Mesendoderm (in vitro differentiated cells): ENCODE results near the gene GP2.
A peak's percentile ranks its signal among the peaks of the same experiment; 100 is the strongest.

ENCODE experiments used
- DNase-seq: peaks from one replicate; pipeline ENCODE4 v3.0.0; 2013
- H2AK5ac ChIP-seq: 2 replicates; pipeline ENCODE4 v1.6.1; 2013; ENCODE audit warnings: low read length, inconsistent platforms
- H2BK120ac ChIP-seq: 2 replicates; pipeline ENCODE4 v1.6.1; 2013; ENCODE audit warnings: low read depth, mild to moderate bottlenecking, low read length, moderate library complexity, mixed read lengths
- H2BK15ac ChIP-seq: replicated peaks from 2 replicates; pipeline ENCODE4 v1.6.1; 2013; ENCODE audit warnings: low read depth, mild to moderate bottlenecking, moderate library complexity
- H2BK5ac ChIP-seq: 2 replicates; pipeline ENCODE4 v1.6.1; 2013; ENCODE audit warnings: low read length, inconsistent platforms
- H3K18ac ChIP-seq: 2 replicates; pipeline ENCODE4 v1.6.1; 2013; ENCODE audit warnings: mild to moderate bottlenecking, low read length, mixed read lengths
- H3K23ac ChIP-seq: one replicate; pipeline ENCODE4 v1.6.1; 2013; ENCODE audit warnings: low read length
- H3K27ac ChIP-seq: 2 replicates; pipeline ENCODE4 v1.5.1; 2013; ENCODE audit warnings: low read depth, mild to moderate bottlenecking, inconsistent platforms, low read length, moderate library complexity
- H3K27me3 ChIP-seq: 2 replicates; pipeline ENCODE4 v1.6.1; 2013; ENCODE audit warnings: low read length, control low read depth, mild to moderate bottlenecking, inconsistent platforms; ENCODE audit not compliant: insufficient read depth, poor library complexity
- H3K36me3 ChIP-seq: 2 replicates; pipeline ENCODE4 v1.6.1; 2013; ENCODE audit warnings: low read length, inconsistent platforms; ENCODE audit not compliant: control insufficient read depth, insufficient read depth
- H3K4ac ChIP-seq: one replicate; pipeline ENCODE4 v1.6.1; 2013; ENCODE audit warnings: low read depth, mild to moderate bottlenecking, low read length, moderate library complexity
- H3K4me1 ChIP-seq: 2 replicates; pipeline ENCODE4 v1.6.1; 2013; ENCODE audit warnings: low read depth, low read length, inconsistent platforms; ENCODE audit not compliant: control insufficient read depth
- H3K4me2 ChIP-seq: 2 replicates; pipeline ENCODE4 v1.6.1; 2013; ENCODE audit warnings: low read length
- H3K4me3 ChIP-seq: 2 replicates; pipeline ENCODE4 v1.5.1; 2013; ENCODE audit warnings: mild to moderate bottlenecking, low read length
- H3K56ac ChIP-seq: one replicate; pipeline ENCODE4 v1.6.1; 2013; ENCODE audit warnings: low read length
- H3K79me1 ChIP-seq: 2 replicates; pipeline ENCODE4 v1.6.1; 2013; ENCODE audit warnings: low read length, inconsistent platforms
- H3K79me2 ChIP-seq: 2 replicates; pipeline ENCODE4 v1.6.1; 2013; ENCODE audit warnings: mild to moderate bottlenecking, low read length; ENCODE audit not compliant: control insufficient read depth, insufficient read depth
- H3K9ac ChIP-seq: 2 replicates; pipeline ENCODE4 v1.6.1; 2013; ENCODE audit warnings: low read length, inconsistent platforms
- H4K5ac ChIP-seq: one replicate; pipeline ENCODE4 v1.6.1; 2013; ENCODE audit warnings: low read length
- H4K8ac ChIP-seq: one replicate; pipeline ENCODE4 v1.6.1; 2013; ENCODE audit warnings: low read depth, mild to moderate bottlenecking, control low read depth, low read length, moderate library complexity
- WGBS: extraction: QIAGEN DNeasy Blood & Tissue Kit; methylation state at CpG from one replicate; pipeline ENCODE4 v1.1.7; 2013; ENCODE audit warnings: low lambda C conversion rate, missing lambda C conversion rate; ENCODE audit not compliant: insufficient coverage; ENCODE audit errors: extremely low coverage; 5-methylcytosine and 5-hydroxymethylcytosine counted together

Gene GP2

DNA sequence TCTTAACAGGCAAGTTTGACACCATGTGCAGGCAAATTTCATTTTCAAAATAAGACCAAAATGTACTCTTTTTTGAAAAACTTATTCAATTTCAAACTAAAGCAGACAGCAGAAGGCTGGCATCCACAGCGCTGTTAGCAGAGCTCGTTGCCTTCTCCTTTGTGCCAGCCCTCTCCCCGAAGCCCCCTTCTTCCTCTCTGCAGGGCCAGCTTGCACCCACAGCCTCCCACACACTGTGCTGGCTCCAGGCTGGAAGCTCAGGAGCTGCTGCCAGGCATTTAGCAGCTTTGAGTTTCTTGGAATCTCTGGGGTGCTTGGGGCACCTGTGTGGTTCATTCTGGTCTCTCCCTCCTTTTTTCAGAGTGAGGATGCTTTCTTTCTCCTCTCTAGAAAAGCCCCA is 37.7 kb downstream of the GP2 start:
- no peak overlapping the region for H2BK5ac ChIP-seq

DNA sequence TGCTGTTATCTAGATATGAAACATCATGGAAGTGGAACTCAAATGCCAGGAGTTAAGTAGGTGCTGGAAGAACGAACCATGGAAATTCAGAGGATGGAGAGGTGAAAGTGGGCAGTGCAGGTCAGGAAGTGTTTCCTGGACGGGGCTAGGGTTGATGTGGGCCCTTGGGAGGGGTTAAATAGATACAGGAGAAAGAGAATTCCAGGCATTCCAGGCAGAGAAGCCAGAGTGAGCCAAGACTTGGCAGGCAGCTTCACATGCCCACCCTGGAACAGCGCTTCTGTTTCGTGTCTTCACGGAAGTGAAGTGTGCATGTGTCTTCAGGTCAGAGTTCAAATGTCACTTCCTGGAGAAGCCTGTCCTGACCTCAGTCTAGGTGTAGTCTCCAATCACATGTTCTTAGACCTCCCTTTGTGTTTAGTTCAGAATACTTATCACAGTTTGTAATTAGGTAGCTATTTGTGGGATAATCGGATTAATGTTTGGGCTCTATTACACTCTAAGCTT is 41.3 kb downstream of the GP2 start:
- Histone ChIP-seq H3K4ac (no peak overlapping the region), H3K23ac (no peak overlapping the region), H3K4me3 (no peak overlapping the region), H3K4me1 (no peaks in the 10 kb centered on the region), H3K4me2 (no peak overlapping the region), H2BK15ac (no peak overlapping the region), H2BK120ac (no peak overlapping the region), H3K18ac (no peak overlapping the region), H3K79me2 (no peaks in the 10 kb centered on the region), H4K8ac (no peak overlapping the region), H3K9ac (no peak overlapping the region), H3K79me1 (no peaks in the 10 kb centered on the region), H3K56ac (no peak overlapping the region), H2AK5ac (no peak overlapping the region), H4K5ac (no peak overlapping the region), H3K27ac (no peak overlapping the region), H3K36me3 (no peaks in the 10 kb centered on the region), H2BK5ac (no peak overlapping the region), H3K27me3 (no peaks in the 10 kb centered on the region)
- DNase-seq = peak; percentile 48
- WGBS = no CpG with 5 or more reads among the region's 6 CpGs

More for the DNA sequence above, 37.7 kb downstream of the GP2 start:
- Histone ChIP-seq H3K9ac (no peak overlapping the region), H3K4ac (no peak overlapping the region), H3K18ac (no peak overlapping the region), H3K36me3 (no peaks in the 10 kb centered on the region), H3K4me3 (no peak overlapping the region), H3K79me2 (no peaks in the 10 kb centered on the region), H4K5ac (no peak overlapping the region), H3K23ac (no peak overlapping the region), H2BK15ac (no peak overlapping the region), H4K8ac (no peak overlapping the region), H3K27me3 (no peaks in the 10 kb centered on the region), H3K79me1 (no peaks in the 10 kb centered on the region), H2AK5ac (no peak overlapping the region), H2BK120ac (no peak overlapping the region), H3K27ac (no peak overlapping the region), H3K4me2 (no peak overlapping the region), H3K56ac (no peak overlapping the region), H3K4me1 (no peaks in the 10 kb centered on the region)
- no CpG with 5 or more reads among the region's 3 CpGs for WGBS
- DNase-seq = no peak

DNA sequence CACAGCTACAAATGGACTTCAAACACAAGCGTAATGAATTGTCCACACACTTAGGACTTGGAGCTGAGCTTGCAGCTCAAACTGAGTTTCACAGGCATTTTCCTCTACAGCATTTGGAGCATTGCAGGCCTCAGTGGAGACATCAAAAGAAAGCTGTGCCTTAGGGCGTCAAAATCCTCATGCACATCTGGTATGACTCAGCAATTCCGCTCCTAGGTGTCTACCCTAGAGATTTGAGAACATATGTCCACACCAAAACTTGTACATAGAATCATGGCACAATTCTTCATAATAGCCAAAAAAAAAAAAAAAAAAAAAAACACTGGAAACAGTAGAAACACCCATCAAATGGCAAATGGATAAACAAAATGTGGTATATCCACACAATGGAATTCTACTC is 47.1 kb downstream of the GP2 start:
- no peaks in the 10 kb centered on the region for H3K79me1 ChIP-seq
- no CpG with 5 or more reads among the region's 3 CpGs for WGBS
- no peaks in the 10 kb centered on the region for H3K36me3 ChIP-seq
- DNase-seq = no peak
- H3K79me2 ChIP-seq = no peaks in the 10 kb centered on the region
- H3K4me3 ChIP-seq = no peak overlapping the region
- no peak overlapping the region for H3K9ac ChIP-seq
- H3K4me1 ChIP-seq = no peaks in the 10 kb centered on the region
- no peak overlapping the region for H2AK5ac ChIP-seq
- no peak overlapping the region for H4K8ac ChIP-seq
- no peak overlapping the region for H4K5ac ChIP-seq
- H3K4me2 ChIP-seq = no peak overlapping the region
- H3K23ac ChIP-seq = no peak overlapping the region
- H2BK120ac ChIP-seq = no peak overlapping the region
- no peak overlapping the region for H3K4ac ChIP-seq
- H3K27me3 ChIP-seq = no peaks in the 10 kb centered on the region
- H2BK5ac ChIP-seq = no peak overlapping the region
- no peak overlapping the region for H3K18ac ChIP-seq
- H2BK15ac ChIP-seq = no peak overlapping the region
- H3K27ac ChIP-seq = no peak overlapping the region
- H3K56ac ChIP-seq = no peak overlapping the region

DNA sequence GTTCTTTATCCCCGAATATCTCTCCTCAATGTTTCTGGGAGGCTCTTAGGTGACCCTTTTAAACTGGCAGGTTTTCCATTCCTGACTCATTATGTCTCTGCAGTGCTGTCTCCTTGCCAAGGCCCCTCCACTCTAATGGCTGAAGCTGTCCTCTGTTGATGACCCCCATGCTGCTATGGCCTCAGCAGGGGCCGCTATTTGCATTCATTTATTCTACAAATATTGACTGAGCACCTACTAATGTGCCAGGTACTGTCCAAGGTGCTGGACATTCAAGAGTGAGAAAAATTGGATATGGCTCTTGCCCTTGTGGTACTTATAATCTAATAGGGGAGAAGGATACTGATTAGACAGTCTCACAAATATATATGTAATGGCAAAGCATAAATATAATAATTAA is 55.4 kb downstream of the GP2 start:
- Histone ChIP-seq H3K4me3 (no peak overlapping the region), H2AK5ac (no peak overlapping the region), H3K27me3 (no peaks in the 10 kb centered on the region), H3K4me2 (no peak overlapping the region), H3K27ac (no peak overlapping the region), H2BK5ac (no peak overlapping the region), H3K4me1 (peaks cover 4% of the 10 kb centered on the region), H4K8ac (no peak overlapping the region), H3K56ac (no peak overlapping the region), H3K79me2 (no peaks in the 10 kb centered on the region), H3K79me1 (no peaks in the 10 kb centered on the region), H2BK15ac (no peak overlapping the region), H4K5ac (no peak overlapping the region), H3K36me3 (no peaks in the 10 kb centered on the region), H3K4ac (no peak overlapping the region), H3K18ac (no peak overlapping the region), H3K23ac (no peak overlapping the region), H2BK120ac (no peak overlapping the region), H3K9ac (no peak overlapping the region)
- WGBS = no CpG with 5 or more reads among the region's 2 CpGs
- DNase-seq = peak; percentile 18

DNA sequence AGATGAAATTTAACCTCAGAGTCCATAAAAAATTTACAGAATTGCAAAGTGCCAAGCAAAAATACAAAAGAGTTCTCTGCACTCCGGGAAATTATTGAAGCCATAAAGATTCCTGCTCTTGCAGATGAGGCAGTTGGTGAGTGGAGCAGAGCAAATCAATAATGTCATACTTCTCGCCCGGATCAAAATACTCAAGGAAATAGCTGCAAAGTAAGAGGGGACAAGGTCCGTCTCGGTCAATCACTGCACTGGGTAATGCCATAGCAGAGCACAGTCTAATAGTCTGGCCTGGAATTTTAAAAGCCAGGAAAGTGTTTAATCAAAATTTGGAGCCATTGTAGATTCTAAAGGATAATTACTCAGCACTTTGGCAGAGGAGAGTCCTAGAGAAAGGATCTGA is 58.9 kb downstream of the GP2 start:
- H3K36me3 ChIP-seq = no peaks in the 10 kb centered on the region
- H3K4me3 ChIP-seq = no peak overlapping the region
- H3K79me2 ChIP-seq = no peaks in the 10 kb centered on the region
- no peak overlapping the region for H4K5ac ChIP-seq
- no peak overlapping the region for H3K4me2 ChIP-seq
- no peak for DNase-seq
- H2BK15ac ChIP-seq = no peak overlapping the region
- peaks cover 4% of the 10 kb centered on the region for H3K4me1 ChIP-seq
- H2BK120ac ChIP-seq = no peak overlapping the region
- H2BK5ac ChIP-seq = no peak overlapping the region
- H3K18ac ChIP-seq = no peak overlapping the region
- H3K9ac ChIP-seq = no peak overlapping the region
- no peak overlapping the region for H3K23ac ChIP-seq
- H3K4ac ChIP-seq = no peak overlapping the region
- no peaks in the 10 kb centered on the region for H3K79me1 ChIP-seq
- no peak overlapping the region for H2AK5ac ChIP-seq
- H3K27me3 ChIP-seq = no peaks in the 10 kb centered on the region
- H3K27ac ChIP-seq = no peak overlapping the region
- H4K8ac ChIP-seq = no peak overlapping the region
- no peak overlapping the region for H3K56ac ChIP-seq
- no CpG with 5 or more reads among the region's 5 CpGs for WGBS

DNA sequence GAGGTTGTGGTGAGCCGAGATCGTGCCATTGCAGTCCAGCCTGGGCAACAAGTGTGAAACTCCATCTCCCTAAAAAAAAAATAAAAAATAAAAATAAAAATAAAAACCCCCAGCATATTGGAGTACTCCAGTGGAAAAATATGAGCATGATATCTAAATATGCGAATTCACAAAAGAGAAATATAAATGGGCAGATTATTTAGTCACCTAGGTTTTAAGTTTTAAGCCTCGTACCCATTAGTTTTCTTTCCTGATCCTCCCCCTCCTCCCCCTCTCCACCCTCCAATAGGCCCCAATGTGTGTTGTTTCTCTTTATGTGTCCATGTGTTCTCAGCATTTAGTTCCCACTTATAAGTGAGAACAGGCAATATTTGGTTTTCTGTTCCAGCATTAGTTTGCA is 62.3 kb downstream of the GP2 start:
- H3K27me3 ChIP-seq = no peaks in the 10 kb centered on the region
- H3K27ac ChIP-seq = no peak overlapping the region
- DNase-seq = no peak
- H3K9ac ChIP-seq = no peak overlapping the region
- H4K8ac ChIP-seq = no peak overlapping the region
- H3K79me2 ChIP-seq = no peaks in the 10 kb centered on the region
- H3K4ac ChIP-seq = no peak overlapping the region
- H3K79me1 ChIP-seq = no peaks in the 10 kb centered on the region
- no CpG with 5 or more reads among the region's 4 CpGs for whole genome bisulfite sequencing
- no peak overlapping the region for H3K4me2 ChIP-seq
- no peak overlapping the region for H3K23ac ChIP-seq
- H2AK5ac ChIP-seq = no peak overlapping the region
- peaks cover 6% of the 10 kb centered on the region for H3K4me1 ChIP-seq
- H2BK5ac ChIP-seq = no peak overlapping the region
- H3K18ac ChIP-seq = no peak overlapping the region
- no peak overlapping the region for H4K5ac ChIP-seq
- H3K56ac ChIP-seq = no peak overlapping the region
- H2BK15ac ChIP-seq = no peak overlapping the region
- H3K36me3 ChIP-seq = no peaks in the 10 kb centered on the region
- no peak overlapping the region for H2BK120ac ChIP-seq
- H3K4me3 ChIP-seq = no peak overlapping the region
